Upper lobe of right lung (tissue), 1 donor: ENCODE results near the gene NEU4. TPM values are rescaled to one million over a fixed set of nuclear protein-coding genes. Genes with fewer than 3 reads are reported as not detected.
"Not testable (repeated sequence)": the region's sequence is repeated elsewhere in the genome, so short reads cannot be mapped to it uniquely, and the experiment has no call there.

Source experiments
- ATAC-seq: fragments of 200-7000 bp; cut with Tn5 transposase; one replicate; pipeline ENCODE4 v1.9.1; 2020; ENCODE audit warnings: mild to moderate bottlenecking, moderate library complexity
- DNase-seq: peaks from one replicate; pipeline ENCODE4 v3.0.0-alpha.2; 2020
- H3K27ac ChIP-seq: fragments of 200-600 bp; one replicate; pipeline ENCODE4 v1.8.0; 2022
- H3K27me3 ChIP-seq: fragments of 200-600 bp; one replicate; pipeline ENCODE4 v1.8.0; 2022; ENCODE audit warnings: mild to moderate bottlenecking
- H3K36me3 ChIP-seq: fragments of 200-600 bp; one replicate; pipeline ENCODE4 v1.8.0; 2022
- H3K4me1 ChIP-seq: fragments of 200-600 bp; one replicate; pipeline ENCODE4 v1.8.0; 2022
- H3K4me3 ChIP-seq: fragments of 200-600 bp; one replicate; pipeline ENCODE4 v1.8.0; 2022; ENCODE audit warnings: mild to moderate bottlenecking
- H3K9me3 ChIP-seq: fragments of 200-600 bp; one replicate; pipeline ENCODE4 v1.8.0; 2022
- CTCF ChIP-seq: fragments of 200-600 bp; IDR thresholded peaks from one replicate; pipeline ENCODE4 v1.8.0; 2022; ENCODE audit warnings: antibody characterized with exemption
- intact Hi-C: fragments of 100-400 bp; cut with DNase I; formaldehyde crosslinking; loops from one replicate; pipeline ENCODE4 v1.11.0; 2022
- total RNA-seq: library from RNA; stranded (reverse); fragmentation: NEBNext Ultra II Directional; extraction: Animal tissue kit (Norgen Biotek cat#: 25700); gene quantifications from one replicate; pipeline ENCODE4 v1.2.1, GENCODE V29; 2021
- donor health status: DM: no; HTN: yes; CAD: no; lungs with severe emphysema.

Gene NEU4
- total RNA-seq, 1 donor from 2014 or later, result 0.23 TPM

- TF ChIP-seq CTCF, result no peak
- DNase-seq (peak; percentile 60), ATAC-seq (no peak)
- Histone ChIP-seq H3K9me3 (no peaks in the 10 kb centered on the region), H3K4me1 (no peaks in the 10 kb centered on the region), H3K36me3 (no peaks in the 10 kb centered on the region), H3K27ac (no peak overlapping the region), H3K4me3 (no peak overlapping the region), H3K27me3 (no peaks in the 10 kb centered on the region)
- intact Hi-C loops, result no loop called here
These were observed 6.8 kb downstream of the NEU4 start for GRCh38 chr2:241815477-241816430.

- Histone ChIP-seq H3K27ac (no peak overlapping the region), H3K9me3 (no peaks in the 10 kb centered on the region), H3K36me3 (no peaks in the 10 kb centered on the region), H3K4me1 (no peaks in the 10 kb centered on the region), H3K4me3 (no peak overlapping the region), H3K27me3 (no peaks in the 10 kb centered on the region)
- ATAC-seq (no peak), DNase-seq (no peak)
- intact Hi-C loops, result no loop called here
- no peak for TF ChIP-seq CTCF
These were observed 7.6 kb downstream of the NEU4 start for GRCh38 chr2:241816431-241817121.

DNA sequence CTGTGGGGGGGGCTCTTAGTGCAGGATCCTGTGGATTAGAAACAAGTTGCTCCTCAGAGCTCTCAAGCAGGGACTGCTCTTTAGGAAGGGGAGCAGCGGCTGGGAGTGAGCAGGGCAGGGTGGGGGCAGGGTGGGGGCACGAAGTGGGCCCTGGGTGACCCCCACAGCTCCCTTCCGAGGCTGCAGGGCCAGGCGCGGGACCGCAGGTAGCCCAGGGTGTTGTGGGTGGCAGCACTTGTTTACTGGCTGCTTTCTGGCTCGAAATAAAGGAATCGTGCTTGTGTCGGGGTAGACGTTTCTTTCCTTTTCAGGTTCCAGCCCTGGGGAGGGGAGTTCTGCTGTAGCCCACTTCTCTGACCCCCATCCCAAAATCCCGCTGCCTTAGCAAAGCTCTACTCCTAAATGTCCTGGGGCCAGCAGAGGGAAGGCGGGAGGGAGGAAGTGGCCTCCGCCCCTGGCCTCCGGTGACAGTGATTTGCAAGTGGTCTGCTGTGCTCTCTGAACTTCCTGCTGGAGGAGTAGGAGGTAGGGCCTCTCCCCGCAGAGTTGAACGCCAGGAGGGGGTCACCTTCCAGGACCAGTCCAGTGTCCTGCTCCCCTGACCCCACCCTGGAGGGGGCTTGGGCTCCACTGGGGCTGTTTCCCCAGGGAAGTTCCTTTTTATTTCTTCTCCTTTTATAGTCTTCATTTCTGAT lies 8.3 kb downstream of the NEU4 start:
- intact Hi-C loops, result no loop called here
- Histone ChIP-seq H3K9me3 (no peaks in the 10 kb centered on the region), H3K4me1 (no peaks in the 10 kb centered on the region), H3K27ac (no peak overlapping the region), H3K4me3 (no peak overlapping the region), H3K36me3 (no peaks in the 10 kb centered on the region), H3K27me3 (peaks cover 2% of the 10 kb centered on the region)
- DNase-seq (peak; percentile 61), ATAC-seq (no peak)
- TF ChIP-seq CTCF, result no peak

- H3K36me3 ChIP-seq, H3K4me3 ChIP-seq, H3K9me3 ChIP-seq, H3K27me3 ChIP-seq, H3K27ac ChIP-seq, DNase-seq, H3K4me1 ChIP-seq, ATAC-seq, intact Hi-C loops: not testable (repeated sequence)
These were observed 8.8 kb downstream of the NEU4 start for GRCh38 chr2:241817821-241818215.

GRCh38 chr2:241818229-241818942 lies 9.4 kb downstream of the NEU4 start:
- intact Hi-C loops, result no loop called here
- no peaks in the 10 kb centered on the region for H3K9me3 ChIP-seq
- H3K36me3 ChIP-seq, result no peaks in the 10 kb centered on the region
- H3K27me3 ChIP-seq, result peaks cover 5% of the 10 kb centered on the region
- no peak overlapping the region for H3K4me3 ChIP-seq
- H3K4me1 ChIP-seq, result no peaks in the 10 kb centered on the region
- ATAC-seq (no peak), DNase-seq (peak; percentile 55)
- no peak for TF ChIP-seq CTCF
- no peak overlapping the region for H3K27ac ChIP-seq
